Measurements from ENCODE around the gene ZNF804B.

Gene ZNF804B

DNA sequence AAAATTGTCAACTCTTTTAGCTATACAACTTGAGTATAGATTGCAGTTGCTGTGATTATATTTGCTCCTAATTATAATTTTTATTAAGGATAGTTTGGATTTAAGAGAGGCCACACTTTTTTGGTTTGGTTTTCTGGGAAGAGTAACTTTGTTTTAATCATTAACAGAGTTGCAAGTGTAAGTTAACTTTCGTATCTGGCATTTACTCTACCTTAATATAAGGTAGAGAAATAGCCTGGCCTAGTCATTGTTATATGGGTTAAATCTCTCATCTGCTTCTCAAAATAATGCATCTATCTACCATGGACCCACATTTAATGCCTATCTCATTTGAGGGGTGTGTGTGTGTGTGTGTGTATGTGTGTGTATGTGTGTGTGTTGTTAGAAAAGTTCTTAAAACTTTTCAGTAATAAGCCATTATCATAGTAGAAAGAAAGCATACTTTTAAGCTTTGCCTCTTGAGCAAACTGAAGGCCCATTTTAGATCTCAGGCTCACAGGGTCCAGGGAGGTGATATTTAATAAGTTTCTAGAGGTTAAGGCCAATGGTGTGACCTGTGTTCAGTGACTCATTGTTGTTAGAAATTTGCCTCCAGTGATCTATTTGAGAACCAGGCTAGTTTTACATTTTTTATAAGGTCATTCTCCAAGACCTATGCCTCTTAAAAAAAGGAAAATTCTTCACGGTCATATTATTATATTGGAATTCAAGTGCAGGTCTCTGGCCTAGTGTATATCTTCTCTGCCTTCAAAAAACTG lies 47.0 kb downstream of the ZNF804B start:
- no peaks in the 10 kb centered on the region for H3K36me3 ChIP-seq (ENCODE audit: control insufficient read depth in 2 of 2, insufficient read depth in 1 of 2, low read length in 2 of 2)
- ChIA-PET POLR2A (no interaction called here), CTCF (no interaction called here)
- H3K4me1 ChIP-seq (ENCODE audit: control insufficient read depth, insufficient read depth, low read length), result no peaks in the 10 kb centered on the region
- H3K9me3 ChIP-seq (ENCODE audit: control insufficient read depth, insufficient read depth, low read depth, low read length), result no peaks in the 10 kb centered on the region
- TF ChIP-seq, protein P1, sequence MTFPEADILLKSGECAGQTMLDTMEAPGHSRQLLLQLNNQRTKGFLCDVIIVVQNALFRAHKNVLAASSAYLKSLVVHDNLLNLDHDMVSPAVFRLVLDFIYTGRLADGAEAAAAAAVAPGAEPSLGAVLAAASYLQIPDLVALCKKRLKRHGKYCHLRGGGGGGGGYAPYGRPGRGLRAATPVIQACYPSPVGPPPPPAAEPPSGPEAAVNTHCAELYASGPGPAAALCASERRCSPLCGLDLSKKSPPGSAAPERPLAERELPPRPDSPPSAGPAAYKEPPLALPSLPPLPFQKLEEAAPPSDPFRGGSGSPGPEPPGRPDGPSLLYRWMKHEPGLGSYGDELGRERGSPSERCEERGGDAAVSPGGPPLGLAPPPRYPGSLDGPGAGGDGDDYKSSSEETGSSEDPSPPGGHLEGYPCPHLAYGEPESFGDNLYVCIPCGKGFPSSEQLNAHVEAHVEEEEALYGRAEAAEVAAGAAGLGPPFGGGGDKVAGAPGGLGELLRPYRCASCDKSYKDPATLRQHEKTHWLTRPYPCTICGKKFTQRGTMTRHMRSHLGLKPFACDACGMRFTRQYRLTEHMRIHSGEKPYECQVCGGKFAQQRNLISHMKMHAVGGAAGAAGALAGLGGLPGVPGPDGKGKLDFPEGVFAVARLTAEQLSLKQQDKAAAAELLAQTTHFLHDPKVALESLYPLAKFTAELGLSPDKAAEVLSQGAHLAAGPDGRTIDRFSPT (tag by site-specific recombination; IDR thresholded peaks at IDR 0.05), result no peak
- TF ChIP-seq ZBTB7A (tag by site-specific recombination; IDR thresholded peaks at IDR 0.05; ENCODE audit: low read depth), result no peak
- H3K4me3 ChIP-seq (ENCODE audit: low read depth, low read length), result no peak overlapping the region
- no peak overlapping the region for H3K27ac ChIP-seq (ENCODE audit: extremely low read depth, low read depth, low read length)

DNA sequence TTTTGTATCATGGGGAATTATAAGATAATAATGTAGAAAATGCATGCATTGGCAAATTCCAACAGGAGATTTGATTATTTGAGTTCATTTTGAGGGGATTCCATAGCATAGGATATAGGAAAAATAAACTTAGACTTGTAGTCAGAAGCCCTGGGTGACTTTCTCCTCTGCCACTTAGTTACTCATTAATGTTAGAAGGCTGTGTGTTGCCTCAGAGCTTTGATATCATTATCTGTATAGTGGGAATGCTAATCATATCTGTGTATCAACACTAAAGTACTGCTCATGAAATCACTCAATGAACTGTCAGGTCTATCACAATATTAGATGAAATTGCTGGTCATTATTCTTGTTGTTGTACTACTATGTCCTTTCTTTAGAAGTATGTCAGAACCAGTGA lies 59.1 kb downstream of the ZNF804B start:
- H3K4me1 ChIP-seq (ENCODE audit: control insufficient read depth, insufficient read depth, low read length), result no peaks in the 10 kb centered on the region
- CTCF ChIA-PET, result no interaction called here
- TF ChIP-seq ZNF239 (tag by site-specific recombination; IDR thresholded peaks at IDR 0.05) (no peak), ZNF174 (tag by site-specific recombination; IDR thresholded peaks at IDR 0.05) (no peak), ZBTB48 (tag by site-specific recombination; IDR thresholded peaks at IDR 0.05) (no peak), ZNF292 (tag by site-specific recombination; IDR thresholded peaks at IDR 0.05; ENCODE audit: borderline replicate concordance, low read depth) (no peak), ZNF155 (tag by site-specific recombination; IDR thresholded peaks at IDR 0.05) (no peak), ZNF19 (tag by site-specific recombination; IDR thresholded peaks at IDR 0.05; ENCODE audit: low read depth) (no peak), KLF9 (tag by site-specific recombination; IDR thresholded peaks at IDR 0.05; ENCODE audit: low read depth) (no peak), ZNF335 (tag by site-specific recombination; conservative IDR thresholded peaks at IDR 0.05) (no peak), KLF7 (tag by site-specific recombination; IDR thresholded peaks at IDR 0.05; ENCODE audit: borderline replicate concordance) (no peak), ZNF791 (tag by site-specific recombination; IDR thresholded peaks at IDR 0.05) (no peak), ZNF596 (tag by site-specific recombination; IDR thresholded peaks at IDR 0.05) (no peak), OVOL3 (tag by site-specific recombination; IDR thresholded peaks at IDR 0.05) (no peak), PRDM1 (tag by site-specific recombination; IDR thresholded peaks at IDR 0.05) (no peak), ZNF10 (tag by site-specific recombination; IDR thresholded peaks at IDR 0.05) (no peak), TCF7L2 (IDR thresholded peaks at IDR 0.05; ENCODE audit: borderline replicate concordance, low read depth, low read length) (no peak), GLI4 (tag by site-specific recombination; IDR thresholded peaks at IDR 0.05) (no peak), ZNF473 (tag by site-specific recombination; IDR thresholded peaks at IDR 0.05) (no peak)
- TF ChIP-seq, protein P2, sequence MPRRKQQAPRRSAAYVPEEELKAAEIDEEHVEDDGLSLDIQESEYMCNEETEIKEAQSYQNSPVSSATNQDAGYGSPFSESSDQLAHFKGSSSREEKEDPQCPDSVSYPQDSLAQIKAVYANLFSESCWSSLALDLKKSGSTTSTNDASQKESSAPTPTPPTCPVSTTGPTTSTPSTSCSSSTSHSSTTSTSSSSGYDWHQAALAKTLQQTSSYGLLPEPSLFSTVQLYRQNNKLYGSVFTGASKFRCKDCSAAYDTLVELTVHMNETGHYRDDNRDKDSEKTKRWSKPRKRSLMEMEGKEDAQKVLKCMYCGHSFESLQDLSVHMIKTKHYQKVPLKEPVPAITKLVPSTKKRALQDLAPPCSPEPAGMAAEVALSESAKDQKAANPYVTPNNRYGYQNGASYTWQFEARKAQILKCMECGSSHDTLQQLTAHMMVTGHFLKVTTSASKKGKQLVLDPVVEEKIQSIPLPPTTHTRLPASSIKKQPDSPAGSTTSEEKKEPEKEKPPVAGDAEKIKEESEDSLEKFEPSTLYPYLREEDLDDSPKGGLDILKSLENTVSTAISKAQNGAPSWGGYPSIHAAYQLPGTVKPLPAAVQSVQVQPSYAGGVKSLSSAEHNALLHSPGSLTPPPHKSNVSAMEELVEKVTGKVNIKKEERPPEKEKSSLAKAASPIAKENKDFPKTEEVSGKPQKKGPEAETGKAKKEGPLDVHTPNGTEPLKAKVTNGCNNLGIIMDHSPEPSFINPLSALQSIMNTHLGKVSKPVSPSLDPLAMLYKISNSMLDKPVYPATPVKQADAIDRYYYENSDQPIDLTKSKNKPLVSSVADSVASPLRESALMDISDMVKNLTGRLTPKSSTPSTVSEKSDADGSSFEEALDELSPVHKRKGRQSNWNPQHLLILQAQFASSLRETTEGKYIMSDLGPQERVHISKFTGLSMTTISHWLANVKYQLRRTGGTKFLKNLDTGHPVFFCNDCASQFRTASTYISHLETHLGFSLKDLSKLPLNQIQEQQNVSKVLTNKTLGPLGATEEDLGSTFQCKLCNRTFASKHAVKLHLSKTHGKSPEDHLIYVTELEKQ (tag by site-specific recombination; IDR thresholded peaks at IDR 0.05; ENCODE audit: borderline replicate concordance), result no peak
- TF ChIP-seq, protein P3, sequence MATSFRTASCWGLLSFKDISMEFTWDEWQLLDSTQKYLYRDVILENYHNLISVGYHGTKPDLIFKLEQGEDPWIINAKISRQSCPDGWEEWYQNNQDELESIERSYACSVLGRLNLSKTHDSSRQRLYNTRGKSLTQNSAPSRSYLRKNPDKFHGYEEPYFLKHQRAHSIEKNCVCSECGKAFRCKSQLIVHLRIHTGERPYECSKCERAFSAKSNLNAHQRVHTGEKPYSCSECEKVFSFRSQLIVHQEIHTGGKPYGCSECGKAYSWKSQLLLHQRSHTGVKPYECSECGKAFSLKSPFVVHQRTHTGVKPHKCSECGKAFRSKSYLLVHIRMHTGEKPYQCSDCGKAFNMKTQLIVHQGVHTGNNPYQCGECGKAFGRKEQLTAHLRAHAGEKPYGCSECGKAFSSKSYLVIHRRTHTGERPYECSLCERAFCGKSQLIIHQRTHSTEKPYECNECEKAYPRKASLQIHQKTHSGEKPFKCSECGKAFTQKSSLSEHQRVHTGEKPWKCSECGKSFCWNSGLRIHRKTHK (tag by site-specific recombination; IDR thresholded peaks at IDR 0.05), result no peak
- TF ChIP-seq, protein P4, sequence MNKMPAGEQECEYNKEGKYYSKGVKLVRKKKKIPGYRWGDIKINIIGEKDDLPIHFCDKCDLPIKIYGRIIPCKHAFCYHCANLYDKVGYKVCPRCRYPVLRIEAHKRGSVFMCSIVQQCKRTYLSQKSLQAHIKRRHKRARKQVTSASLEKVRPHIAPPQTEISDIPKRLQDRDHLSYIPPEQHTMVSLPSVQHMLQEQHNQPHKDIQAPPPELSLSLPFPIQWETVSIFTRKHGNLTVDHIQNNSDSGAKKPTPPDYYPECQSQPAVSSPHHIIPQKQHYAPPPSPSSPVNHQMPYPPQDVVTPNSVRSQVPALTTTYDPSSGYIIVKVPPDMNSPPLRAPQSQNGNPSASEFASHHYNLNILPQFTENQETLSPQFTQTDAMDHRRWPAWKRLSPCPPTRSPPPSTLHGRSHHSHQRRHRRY (tag by site-specific recombination; IDR thresholded peaks at IDR 0.05), result no peak
- H3K9me3 ChIP-seq (ENCODE audit: control insufficient read depth, insufficient read depth, low read depth, low read length), result no peaks in the 10 kb centered on the region
- POLR2A ChIA-PET, result no interaction called here
- no peak overlapping the region for H3K27ac ChIP-seq (ENCODE audit: extremely low read depth, low read depth, low read length)
- H3K36me3 ChIP-seq (ENCODE audit: control insufficient read depth in 2 of 2, insufficient read depth in 1 of 2, low read length in 2 of 2), result no peaks in the 10 kb centered on the region
- no peak overlapping the region for H3K4me3 ChIP-seq (ENCODE audit: low read depth, low read length)

All from HEK293 (cell line).